ENCODE data around the gene FFAR1. TPM values are rescaled to one million over a fixed set of nuclear protein-coding genes. Genes with fewer than 3 reads are reported as not detected.

Gene FFAR1
- not detected in 2 replicates for total RNA-seq

GRCh38 chr19:35347171-35347929, at the start of gene FFAR1:
TSS of gene FFAR1 (plus strand) at chr19:35347902. CDS start at chr19:35351552, 3,650 bp downstream.

GRCh38 chr19:35328851-35329285, 18.8 kb upstream of the FFAR1 start, which contains the start of gene CD22:
TSS of gene CD22 (plus strand) at chr19:35329187. CDS start at chr19:35332041, 2,854 bp downstream.

GRCh38 chr19:35357867-35358573, 10.3 kb downstream of the FFAR1 start, which contains the start of gene FFAR3:
TSS of gene FFAR3 (plus strand) at chr19:35358460. CDS start at chr19:35358891, 431 bp downstream.

GRCh38 chr19:35370722-35371121, 23.0 kb downstream of the FFAR1 start, which contains the start of gene GPR42:
TSS of gene GPR42 (plus strand) at chr19:35371068. CDS start at chr19:35371360, 292 bp downstream.

Other genes starting within 250 kb of the FFAR1 start
- gene FXYD3, start 232.1 kb upstream of the FFAR1 start, total RNA-seq: not detected in 2 replicates
- not detected in 2 replicates for gene LGI4, start 212.8 kb upstream of the FFAR1 start, total RNA-seq
- gene FXYD1, start 209.1 kb upstream of the FFAR1 start, total RNA-seq: not detected in 2 replicates
- not detected in 2 replicates for gene FXYD7, start 204.6 kb upstream of the FFAR1 start, total RNA-seq
- 12.3 and 18.5 TPM in 2 replicates for gene FXYD5, start 193.2 kb upstream of the FFAR1 start, total RNA-seq
- not detected in 2 replicates for gene FAM187B, start 119.2 kb upstream of the FFAR1 start, total RNA-seq
- gene LSR, start 98.9 kb upstream of the FFAR1 start, total RNA-seq: 0.19 and 1.1 TPM in 2 replicates
- gene USF2, start 78.9 kb upstream of the FFAR1 start, total RNA-seq: 41.8 and 74.3 TPM in 2 replicates
- gene HAMP, start 65.4 kb upstream of the FFAR1 start, total RNA-seq: under 0.01 and 0.06 TPM in 2 replicates
- 0.69 and 5.0 TPM in 2 replicates for gene MAG, start 55.7 kb upstream of the FFAR1 start, total RNA-seq
- gene CD22, start 18.7 kb upstream of the FFAR1 start, total RNA-seq: 1.6 and 1.7 TPM in 2 replicates
- 0.19 TPM in 1 of 2 replicates, not detected in the other for gene FFAR3, start 10.6 kb downstream of the FFAR1 start, total RNA-seq
- gene GPR42, start 23.2 kb downstream of the FFAR1 start, total RNA-seq: not detected in 2 replicates
- not detected in 2 replicates for gene FFAR2, start 100.4 kb downstream of the FFAR1 start, total RNA-seq
- gene KRTDAP, start 142.6 kb downstream of the FFAR1 start, total RNA-seq: not detected in 2 replicates
- 0.13 TPM in 1 of 2 replicates, not detected in the other for gene DMKN, start 165.7 kb downstream of the FFAR1 start, total RNA-seq
- not detected in 2 replicates for gene SBSN, start 180.4 kb downstream of the FFAR1 start, total RNA-seq
- not detected in 2 replicates for gene GAPDHS, start 185.6 kb downstream of the FFAR1 start, total RNA-seq
- 52.9 and 74.0 TPM in 2 replicates for gene TMEM147, start 197.7 kb downstream of the FFAR1 start, total RNA-seq
- gene ATP4A, start 215.8 kb downstream of the FFAR1 start, total RNA-seq: not detected in 2 replicates
- gene PMIS2, start 238.3 kb downstream of the FFAR1 start, total RNA-seq: not detected in 2 replicates

Data from bladder microvascular endothelial cell (primary cell).